GM23338 (cell line): Measurements from ENCODE around the gene PGP. TPM values are rescaled to one million over a fixed set of nuclear protein-coding genes. Genes with fewer than 3 reads are reported as not detected.

Experiments used
- ATAC-seq: fragments of 200-7000 bp; cut with Tn5 transposase; 3 replicates; pipeline ENCODE4 v1.9.1; 2020
- DNase-seq: peaks from one replicate; pipeline ENCODE4 v3.0.0-alpha.2; 2015; ENCODE audit warnings: low spot score
- H2AFZ ChIP-seq: fragments of 200-600 bp; sonication (generic); 2 replicates; pipeline ENCODE4 v1.8.0; 2016; ENCODE audit warnings: antibody characterized with exemption, mild to moderate bottlenecking, moderate library complexity
- H3F3A ChIP-seq: fragments of 200-600 bp; sonication (generic); replicated peaks from 2 replicates; pipeline ENCODE4 v1.8.0; 2017; ENCODE audit warnings: antibody characterized with exemption, mixed run types, low read depth
- H3K27ac ChIP-seq: fragments of 200-600 bp; sonication (generic); 2 replicates; pipeline ENCODE4 v1.6.1; 2016; ENCODE audit warnings: low read depth
- H3K27me3 ChIP-seq: fragments of 200-600 bp; sonication (generic); 2 replicates; pipeline ENCODE4 v1.8.0; 2016; ENCODE audit warnings: mild to moderate bottlenecking, mixed run types, moderate library complexity; ENCODE audit not compliant: insufficient read depth
- H3K36me3 ChIP-seq: fragments of 200-600 bp; sonication (generic); 2 replicates; pipeline ENCODE4 v1.8.0; 2016; ENCODE audit warnings: mild to moderate bottlenecking; ENCODE audit not compliant: insufficient read depth
- H3K4me1 ChIP-seq: fragments of 200-600 bp; sonication (generic); 2 replicates; pipeline ENCODE4 v1.8.0; 2016; ENCODE audit warnings: mild to moderate bottlenecking, moderate library complexity; ENCODE audit not compliant: insufficient read depth
- H3K4me2 ChIP-seq: fragments of 200-600 bp; sonication (generic); 2 replicates; pipeline ENCODE4 v1.7.1; 2017; ENCODE audit warnings: mixed run types
- H3K4me3 ChIP-seq: fragments of 200-600 bp; sonication (generic); 2 replicates; pipeline ENCODE4 v1.6.1; 2016; ENCODE audit warnings: mixed run types
- H3K79me2 ChIP-seq: fragments of 200-600 bp; sonication (generic); replicated peaks from 2 replicates; pipeline ENCODE4 v1.8.0; 2017; ENCODE audit warnings: mild to moderate bottlenecking; ENCODE audit not compliant: insufficient read depth
- H3K9me2 ChIP-seq: fragments of 200-600 bp; sonication (generic); 2 replicates; pipeline ENCODE4 v1.8.0; 2017; ENCODE audit not compliant: insufficient read depth
- H4K20me1 ChIP-seq: fragments of 200-600 bp; sonication (generic); replicated peaks from 2 replicates; pipeline ENCODE4 v1.8.0; 2017; ENCODE audit warnings: mild to moderate bottlenecking; ENCODE audit not compliant: insufficient read depth
- H3K27ac Mint-ChIP-seq: 2 replicates; pipeline ENCODE4 v1.8.0; 2020; ENCODE audit warnings: inconsistent platforms, mild to moderate bottlenecking, moderate library complexity, mixed read lengths
- H3K27me3 Mint-ChIP-seq: 3 replicates; pipeline ENCODE4 v1.8.0; 2022; ENCODE audit warnings: low read depth, mild to moderate bottlenecking, moderate library complexity, mixed read lengths, inconsistent platforms; ENCODE audit not compliant: insufficient read depth, poor library complexity
- H3K36me3 Mint-ChIP-seq: 3 replicates; pipeline ENCODE4 v1.8.0; 2021; ENCODE audit warnings: low read depth, mild to moderate bottlenecking, inconsistent platforms, moderate library complexity, mixed read lengths
- H3K4me1 Mint-ChIP-seq: 3 replicates; pipeline ENCODE4 v1.8.0; 2020; ENCODE audit warnings: mild to moderate bottlenecking, inconsistent platforms, mixed read lengths
- H3K4me3 Mint-ChIP-seq: 3 replicates; pipeline ENCODE4 v1.8.0; 2021; ENCODE audit warnings: moderate library complexity, mild to moderate bottlenecking, inconsistent platforms, mixed read lengths
- H3K9me3 Mint-ChIP-seq: 3 replicates; pipeline ENCODE4 v1.8.0; 2020; ENCODE audit warnings: moderate library complexity, mild to moderate bottlenecking, inconsistent platforms, mixed read lengths
- CREB1 ChIP-seq: fragments of 250-450 bp; sonication (Bioruptor Pico); IDR thresholded peaks from 2 replicates; pipeline ENCODE4 v1.5.0; 2020; ENCODE audit warnings: low read depth, mild to moderate bottlenecking, moderate library complexity
- EZH2 ChIP-seq: fragments of 200-600 bp; sonication (generic); IDR thresholded peaks from one replicate; pipeline ENCODE4 v1.8.0; 2017; ENCODE audit warnings: antibody characterized with exemption, mild to moderate bottlenecking, low read depth; ENCODE audit not compliant: unreplicated experiment
- EZH2phosphoT487 ChIP-seq: fragments of 200-600 bp; sonication (generic); IDR thresholded peaks from one replicate; pipeline ENCODE4 v1.8.1; 2018; ENCODE audit warnings: antibody characterized with exemption; ENCODE audit not compliant: unreplicated experiment
- JUNB ChIP-seq: IDR thresholded peaks from one replicate; pipeline ENCODE4 v1.6.1; 2016; ENCODE audit warnings: antibody characterized with exemption; ENCODE audit not compliant: unreplicated experiment
- POLR2AphosphoS5 ChIP-seq: IDR thresholded peaks from 2 replicates; pipeline ENCODE4 v1.6.1; 2016; ENCODE audit warnings: antibody characterized with exemption, low read depth
- STAT1 ChIP-seq: IDR thresholded peaks from one replicate; pipeline ENCODE4 v1.6.1; 2016; ENCODE audit warnings: antibody characterized with exemption; ENCODE audit not compliant: unreplicated experiment
- polyA plus RNA-seq: library from polyadenylated mRNA; unstranded; fragments of >200 nt; fragmentation: Nextera tagmentation; extraction: Ambion mirVana; gene quantifications from 2 replicates; pipeline ENCODE4 v1.2.1, GENCODE V29; 2016
- total RNA-seq: library from RNA; depleted of rRNA; stranded (reverse); fragments of >200 nt; shearing (Covaris generic); gene quantifications from 2 replicates; pipeline ENCODE4 v1.2.3, GENCODE V29; 2014
- TF ChIP-seq, protein P1 (sequence below), 2 experiments: fragments of 200-600 bp in 1 of 2; sonication (generic) in 1 of 2; conservative IDR thresholded peaks; 2 replicates each; pipeline versions ENCODE4 v1.5.1 to v1.6.1; 2016 to 2017; ENCODE audit warnings: antibody characterized with exemption in 2 of 2, low read depth in 2 of 2, mild to moderate bottlenecking in 2 of 2, moderate library complexity in 1 of 2
- TF ChIP-seq, protein P2 (sequence below): IDR thresholded peaks from 2 replicates; pipeline ENCODE4 v1.6.1; 2016; ENCODE audit warnings: antibody characterized with exemption

Gene PGP
- total and polyA plus RNA-seq, 2 experiments from 2014 or later: 44.4 to 80.3 TPM

DNA sequence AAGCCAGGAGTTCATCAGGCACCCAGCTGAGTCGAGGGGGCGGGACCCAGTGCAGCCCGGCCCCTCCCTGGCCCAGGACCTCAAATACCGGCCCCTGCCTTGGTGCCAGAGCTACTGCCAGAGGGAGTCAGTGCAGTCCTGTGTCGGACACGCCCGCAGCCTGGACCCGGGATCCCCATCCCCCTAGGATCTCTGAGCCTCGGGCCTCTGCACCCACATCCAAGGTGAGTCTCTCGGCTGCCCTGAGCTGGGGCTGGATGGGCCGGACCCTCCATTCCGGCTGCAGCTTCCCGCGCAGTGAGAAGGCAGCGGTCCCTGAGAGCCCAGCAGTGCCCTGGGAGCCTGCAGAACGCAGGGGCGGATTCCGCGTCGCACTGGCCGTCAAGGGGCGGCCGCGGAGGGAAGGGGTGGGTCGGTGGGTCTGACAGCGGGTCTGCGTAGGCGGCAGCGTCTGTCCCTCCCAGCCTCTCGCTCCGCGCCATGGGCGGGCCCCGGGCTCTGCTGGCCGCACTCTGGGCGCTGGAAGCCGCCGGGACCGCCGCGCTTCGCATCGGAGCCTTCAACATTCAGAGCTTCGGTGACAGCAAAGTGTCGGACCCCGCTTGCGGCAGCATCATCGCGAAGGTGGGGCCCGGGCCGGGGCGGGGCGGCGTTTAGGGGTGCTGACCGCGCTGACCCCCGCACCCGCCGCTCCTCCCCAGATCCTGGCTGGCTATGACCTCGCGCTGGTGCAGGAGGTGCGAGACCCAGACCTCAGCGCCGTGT is 21.9 kb upstream of the PGP start, which contains the start of gene DNASE1L2:
DNASE1L2 (plus strand) TSS at position 108 of the 765 bp plus-strand sequence; CDS start at position 481, 373 bp downstream.
- TF ChIP-seq, protein P1, sequence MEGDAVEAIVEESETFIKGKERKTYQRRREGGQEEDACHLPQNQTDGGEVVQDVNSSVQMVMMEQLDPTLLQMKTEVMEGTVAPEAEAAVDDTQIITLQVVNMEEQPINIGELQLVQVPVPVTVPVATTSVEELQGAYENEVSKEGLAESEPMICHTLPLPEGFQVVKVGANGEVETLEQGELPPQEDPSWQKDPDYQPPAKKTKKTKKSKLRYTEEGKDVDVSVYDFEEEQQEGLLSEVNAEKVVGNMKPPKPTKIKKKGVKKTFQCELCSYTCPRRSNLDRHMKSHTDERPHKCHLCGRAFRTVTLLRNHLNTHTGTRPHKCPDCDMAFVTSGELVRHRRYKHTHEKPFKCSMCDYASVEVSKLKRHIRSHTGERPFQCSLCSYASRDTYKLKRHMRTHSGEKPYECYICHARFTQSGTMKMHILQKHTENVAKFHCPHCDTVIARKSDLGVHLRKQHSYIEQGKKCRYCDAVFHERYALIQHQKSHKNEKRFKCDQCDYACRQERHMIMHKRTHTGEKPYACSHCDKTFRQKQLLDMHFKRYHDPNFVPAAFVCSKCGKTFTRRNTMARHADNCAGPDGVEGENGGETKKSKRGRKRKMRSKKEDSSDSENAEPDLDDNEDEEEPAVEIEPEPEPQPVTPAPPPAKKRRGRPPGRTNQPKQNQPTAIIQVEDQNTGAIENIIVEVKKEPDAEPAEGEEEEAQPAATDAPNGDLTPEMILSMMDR (conservative IDR thresholded peaks at IDR 0.05; ENCODE audit: low read depth in 2 of 2): peak in 1 of 2 experiments; percentile 18; a peak in 1 of 4 replicates
- no peak for TF ChIP-seq STAT1
- Histone ChIP-seq H3K4me3 (peak within 1 kb of the TSS; percentile 65), H4K20me1 (no peaks in the 10 kb centered on the region; the same call in 1 of the 2 replicates), H3K9me2 (no peaks in the 10 kb centered on the region), H3K79me2 (no peaks in the 10 kb centered on the region), H3K27ac (no peak within 1 kb of the TSS), H3F3A (peaks cover 2% of the 10 kb centered on the region; the same call in 1 of the 2 replicates), H3K4me1 (no peaks in the 10 kb centered on the region), H3K4me2 (peak within 1 kb of the TSS; percentile 92), H3K36me3 (0 out of 2 replicates have a peak, but pooled peaks cover 5% of the 10 kb centered on the region), H2AFZ (no peak within 1 kb of the TSS), H3K27me3 (peaks cover 18% of the 10 kb centered on the region)
- Mint-ChIP-seq H3K4me3 (peak within 1 kb of the TSS; percentile 57), H3K27me3 (peaks cover 27% of the 10 kb centered on the region), H3K9me3 (no peaks in the 10 kb centered on the region), H3K4me1 (no peaks in the 10 kb centered on the region), H3K27ac (no peak within 1 kb of the TSS), H3K36me3 (peaks cover 9% of the 10 kb centered on the region; the same call in 1 of the 3 replicates)
- peak; percentile 68 for DNase-seq
- ATAC-seq: peak; percentile 43

DNA sequence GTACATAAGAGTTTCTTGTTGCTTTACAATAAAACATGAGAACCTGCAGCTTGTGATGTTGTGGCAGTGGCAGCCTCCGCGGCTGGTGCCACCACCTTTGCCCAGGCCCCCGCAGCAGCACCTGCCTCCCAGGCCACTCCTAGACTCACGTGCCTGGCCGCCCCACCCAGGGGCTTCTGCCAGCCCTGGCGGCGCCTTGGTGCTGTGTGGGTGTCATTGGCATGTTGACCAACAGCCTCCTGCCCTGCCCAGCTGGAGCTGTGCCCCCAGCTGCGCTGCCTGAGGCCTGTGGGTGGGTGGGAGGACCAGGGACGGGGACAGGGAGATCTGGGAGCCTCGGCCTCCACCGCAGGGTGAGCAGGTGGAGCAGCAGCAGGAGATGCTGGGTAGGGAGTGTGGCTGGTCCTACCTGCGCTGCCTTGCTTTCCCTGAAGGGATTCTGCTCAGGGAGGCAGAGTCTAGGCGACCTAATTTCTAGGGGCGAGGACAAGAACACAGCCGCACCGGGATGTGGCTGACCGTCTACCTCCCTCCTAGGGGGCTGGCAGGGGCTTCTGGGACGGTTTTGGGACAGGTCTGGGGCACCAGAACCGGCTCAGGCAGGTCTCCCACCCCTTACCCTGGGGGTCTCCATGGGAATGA is 21.2 kb upstream of the PGP start:
- H3K27me3 ChIP-seq: peaks cover 18% of the 10 kb centered on the region
- H3K79me2 ChIP-seq: no peaks in the 10 kb centered on the region
- peak overlapping the region; percentile 92 for H3K4me2 ChIP-seq
- no peak for ATAC-seq
- no peaks in the 10 kb centered on the region for H3K4me1 ChIP-seq
- H3K27ac ChIP-seq: no peak overlapping the region
- H3K4me3 Mint-ChIP-seq: peak overlapping the region; percentile 53; the same call in 2 of the 3 replicates
- peaks cover 25% of the 10 kb centered on the region for H3K27me3 Mint-ChIP-seq
- no peak overlapping the region for H3K27ac Mint-ChIP-seq
- H3K36me3 Mint-ChIP-seq: 0 out of 3 replicates have a peak, but pooled peaks cover 8% of the 10 kb centered on the region
- DNase-seq: no peak
- H3F3A ChIP-seq: peaks cover 2% of the 10 kb centered on the region; the same call in 1 of the 2 replicates
- H3K36me3 ChIP-seq: 0 out of 2 replicates have a peak, but pooled peaks cover 5% of the 10 kb centered on the region
- H3K4me3 ChIP-seq: peak overlapping the region; percentile 65
- H3K9me2 ChIP-seq: no peaks in the 10 kb centered on the region
- no peaks in the 10 kb centered on the region; the same call in 1 of the 2 replicates for H4K20me1 ChIP-seq
- H3K4me1 Mint-ChIP-seq: no peaks in the 10 kb centered on the region
- H2AFZ ChIP-seq: no peak overlapping the region
- H3K9me3 Mint-ChIP-seq: no peaks in the 10 kb centered on the region
- TF ChIP-seq POLR2AphosphoS5 (no peak), EZH2phosphoT487 (no peak), CREB1 (CRISPR knock-in tag) (no peak), STAT1 (no peak), JUNB (no peak), EZH2 (no peak)
- TF ChIP-seq, protein P1 (conservative IDR thresholded peaks at IDR 0.05; ENCODE audit: low read depth in 2 of 2): no peak
- TF ChIP-seq, protein P2, sequence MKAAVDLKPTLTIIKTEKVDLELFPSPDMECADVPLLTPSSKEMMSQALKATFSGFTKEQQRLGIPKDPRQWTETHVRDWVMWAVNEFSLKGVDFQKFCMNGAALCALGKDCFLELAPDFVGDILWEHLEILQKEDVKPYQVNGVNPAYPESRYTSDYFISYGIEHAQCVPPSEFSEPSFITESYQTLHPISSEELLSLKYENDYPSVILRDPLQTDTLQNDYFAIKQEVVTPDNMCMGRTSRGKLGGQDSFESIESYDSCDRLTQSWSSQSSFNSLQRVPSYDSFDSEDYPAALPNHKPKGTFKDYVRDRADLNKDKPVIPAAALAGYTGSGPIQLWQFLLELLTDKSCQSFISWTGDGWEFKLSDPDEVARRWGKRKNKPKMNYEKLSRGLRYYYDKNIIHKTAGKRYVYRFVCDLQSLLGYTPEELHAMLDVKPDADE: no peak
